HEK293 (cell line): ENCODE results near the gene PFN4.

ENCODE experiments used
- BCL11A ChIP-seq: fragments of 450-650 bp; formaldehyde crosslinking; IDR thresholded peaks from 2 replicates; pipeline ENCODE4 v1.5.1; 2016; ENCODE audit warnings: low read depth, missing biosample characterization, missing genetic modification characterization
- GFI1B ChIP-seq: fragments of 450-650 bp; formaldehyde crosslinking; IDR thresholded peaks from 2 replicates; pipeline ENCODE4 v1.5.1; 2016; ENCODE audit warnings: missing biosample characterization, missing genetic modification characterization
- KLF8 ChIP-seq: fragments of 450-650 bp; formaldehyde crosslinking; IDR thresholded peaks from 2 replicates; pipeline ENCODE4 v1.5.1; 2016; ENCODE audit warnings: missing biosample characterization, missing genetic modification characterization
- REPIN1 ChIP-seq: fragments of 450-650 bp; formaldehyde crosslinking; IDR thresholded peaks from 2 replicates; pipeline ENCODE4 v1.5.1; 2017; ENCODE audit warnings: missing biosample characterization, missing genetic modification characterization, low read depth
- SCRT1 ChIP-seq: fragments of 450-650 bp; formaldehyde crosslinking; IDR thresholded peaks from 2 replicates; pipeline ENCODE4 v1.5.1; 2016; ENCODE audit warnings: missing biosample characterization, missing genetic modification characterization, borderline replicate concordance
- ZNF169 ChIP-seq: fragments of 450-650 bp; formaldehyde crosslinking; IDR thresholded peaks from 2 replicates; pipeline ENCODE4 v1.5.1; 2016; ENCODE audit warnings: missing biosample characterization, missing genetic modification characterization
- ZNF223 ChIP-seq: fragments of 450-650 bp; formaldehyde crosslinking; IDR thresholded peaks from 2 replicates; pipeline ENCODE4 v1.5.1; 2016; ENCODE audit warnings: missing biosample characterization, missing genetic modification characterization
- ZNF24 ChIP-seq: fragments of 450-650 bp; formaldehyde crosslinking; IDR thresholded peaks from 2 replicates; pipeline ENCODE4 v1.5.1; 2016; ENCODE audit warnings: missing biosample characterization, missing genetic modification characterization
- ZNF266 ChIP-seq: fragments of 450-650 bp; formaldehyde crosslinking; IDR thresholded peaks from 2 replicates; pipeline ENCODE4 v1.5.1; 2016; ENCODE audit warnings: missing biosample characterization, missing genetic modification characterization, low read depth
- ZNF292 ChIP-seq: fragments of 450-650 bp; formaldehyde crosslinking; IDR thresholded peaks from 2 replicates; pipeline ENCODE4 v1.5.1; 2016; ENCODE audit warnings: low read depth, missing biosample characterization, missing genetic modification characterization, borderline replicate concordance
- ZNF302 ChIP-seq: fragments of 450-650 bp; formaldehyde crosslinking; IDR thresholded peaks from 2 replicates; pipeline ENCODE4 v1.5.1; 2016; ENCODE audit warnings: missing biosample characterization, missing genetic modification characterization, low read depth
- ZNF311 ChIP-seq: fragments of 450-650 bp; formaldehyde crosslinking; IDR thresholded peaks from 2 replicates; pipeline ENCODE4 v1.5.1; 2017; ENCODE audit warnings: missing biosample characterization, missing genetic modification characterization, borderline replicate concordance
- ZNF335 ChIP-seq: fragments of 450-650 bp; formaldehyde crosslinking; conservative IDR thresholded peaks from 2 replicates; pipeline ENCODE4 v1.5.1; 2016; ENCODE audit warnings: missing biosample characterization, missing genetic modification characterization
- ZNF529 ChIP-seq: fragments of 450-650 bp; formaldehyde crosslinking; IDR thresholded peaks from 2 replicates; pipeline ENCODE4 v1.5.1; 2017; ENCODE audit warnings: missing genetic modification characterization, missing biosample characterization; ENCODE audit not compliant: insufficient replicate concordance
- ZSCAN30 ChIP-seq: fragments of 450-650 bp; IDR thresholded peaks from 2 replicates; pipeline ENCODE4 v1.5.1; 2018; ENCODE audit warnings: missing biosample characterization, mild to moderate bottlenecking, missing genetic modification characterization, moderate library complexity
- TF ChIP-seq, protein P1 (sequence below): fragments of 450-650 bp; formaldehyde crosslinking; IDR thresholded peaks from 2 replicates; pipeline ENCODE4 v1.5.1; 2016; ENCODE audit warnings: missing biosample characterization, missing genetic modification characterization
- TF ChIP-seq, protein P2 (sequence below): fragments of 450-650 bp; formaldehyde crosslinking; IDR thresholded peaks from 2 replicates; pipeline ENCODE4 v1.5.1; 2016; ENCODE audit warnings: missing biosample characterization, missing genetic modification characterization
- TF ChIP-seq, protein P3 (sequence below): fragments of 450-650 bp; formaldehyde crosslinking; IDR thresholded peaks from 2 replicates; pipeline ENCODE4 v1.5.0; 2017; ENCODE audit warnings: missing biosample characterization, missing genetic modification characterization, borderline replicate concordance
- TF ChIP-seq, protein P4 (sequence below): fragments of 450-650 bp; formaldehyde crosslinking; IDR thresholded peaks from 2 replicates; pipeline ENCODE4 v1.5.1; 2017; ENCODE audit warnings: missing biosample characterization, missing genetic modification characterization
- TF ChIP-seq, protein P5 (sequence below): fragments of 450-650 bp; formaldehyde crosslinking; IDR thresholded peaks from 2 replicates; pipeline ENCODE4 v1.5.1; 2016; ENCODE audit warnings: missing biosample characterization, missing genetic modification characterization
- TF ChIP-seq, protein P6 (sequence below): fragments of 450-650 bp; IDR thresholded peaks from 2 replicates; pipeline ENCODE4 v1.5.1; 2018; ENCODE audit warnings: missing biosample characterization, missing genetic modification characterization

Gene PFN4

DNA sequence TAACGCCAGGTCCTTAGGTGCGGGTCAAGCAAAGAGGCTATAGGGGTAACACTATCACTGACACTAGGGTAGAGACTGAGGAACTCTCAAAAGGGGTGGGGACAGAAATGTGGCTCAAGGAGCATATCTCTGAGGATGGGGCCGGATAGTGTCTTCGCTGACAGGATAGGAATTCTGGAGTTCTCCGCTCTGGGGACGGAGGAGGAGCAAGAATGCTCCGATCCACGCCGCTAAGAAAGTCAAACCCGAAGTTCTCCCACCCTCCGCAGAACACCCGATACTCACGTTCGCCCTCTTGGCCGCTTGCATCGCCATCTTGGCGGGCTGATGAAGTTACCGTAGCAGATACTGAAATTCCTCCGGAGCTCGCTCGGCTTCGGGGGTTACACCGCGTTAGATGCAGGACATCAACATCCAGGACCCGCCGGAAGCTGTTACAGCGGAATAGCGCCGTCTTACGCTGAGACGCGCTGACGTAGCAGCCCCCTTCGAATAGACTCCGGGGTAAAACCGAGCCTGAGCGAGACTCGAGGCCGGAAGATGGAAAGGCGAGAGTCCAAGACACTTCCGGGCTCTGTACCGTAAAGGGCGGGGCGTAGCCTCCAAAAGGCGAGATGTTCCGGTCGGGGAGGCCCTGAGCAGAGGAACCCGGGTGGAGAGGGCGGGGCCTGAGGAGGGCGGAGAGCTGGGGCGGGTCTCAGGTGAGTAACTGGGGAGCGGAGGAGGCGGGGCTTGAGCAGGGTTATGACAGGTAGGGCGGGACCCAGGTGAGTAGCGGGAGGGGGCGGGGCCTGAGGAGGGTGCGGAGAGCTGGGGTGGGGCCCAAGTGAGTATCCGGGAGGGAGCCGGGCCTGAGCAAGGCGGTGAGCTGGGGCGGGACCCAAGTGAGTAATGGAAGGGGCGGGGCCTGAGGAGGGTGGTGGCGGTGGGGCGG, 47.0 kb downstream of the PFN4 start, which contains the start of gene SF3B6 (continued):
- TF ChIP-seq ZNF529 (tag by site-specific recombination) (no peak), KLF8 (tag by site-specific recombination) (peak; percentile 95), ZNF169 (no peak), SCRT1 (no peak), ZNF335 (peak; percentile 30), GFI1B (no peak), ZNF266 (tag by site-specific recombination) (no peak), ZNF302 (no peak), ZSCAN30 (peak; percentile 87), ZNF223 (tag by site-specific recombination) (no peak), ZNF311 (tag by site-specific recombination) (no peak), BCL11A (tag by site-specific recombination) (no peak), ZNF292 (tag by site-specific recombination) (no peak), REPIN1 (tag by site-specific recombination) (0 out of 2 replicates have a peak, but pooled peaks have one; percentile 52), ZNF24 (peak; percentile 77; the same call in 1 of the 2 replicates)
- TF ChIP-seq, protein P1, sequence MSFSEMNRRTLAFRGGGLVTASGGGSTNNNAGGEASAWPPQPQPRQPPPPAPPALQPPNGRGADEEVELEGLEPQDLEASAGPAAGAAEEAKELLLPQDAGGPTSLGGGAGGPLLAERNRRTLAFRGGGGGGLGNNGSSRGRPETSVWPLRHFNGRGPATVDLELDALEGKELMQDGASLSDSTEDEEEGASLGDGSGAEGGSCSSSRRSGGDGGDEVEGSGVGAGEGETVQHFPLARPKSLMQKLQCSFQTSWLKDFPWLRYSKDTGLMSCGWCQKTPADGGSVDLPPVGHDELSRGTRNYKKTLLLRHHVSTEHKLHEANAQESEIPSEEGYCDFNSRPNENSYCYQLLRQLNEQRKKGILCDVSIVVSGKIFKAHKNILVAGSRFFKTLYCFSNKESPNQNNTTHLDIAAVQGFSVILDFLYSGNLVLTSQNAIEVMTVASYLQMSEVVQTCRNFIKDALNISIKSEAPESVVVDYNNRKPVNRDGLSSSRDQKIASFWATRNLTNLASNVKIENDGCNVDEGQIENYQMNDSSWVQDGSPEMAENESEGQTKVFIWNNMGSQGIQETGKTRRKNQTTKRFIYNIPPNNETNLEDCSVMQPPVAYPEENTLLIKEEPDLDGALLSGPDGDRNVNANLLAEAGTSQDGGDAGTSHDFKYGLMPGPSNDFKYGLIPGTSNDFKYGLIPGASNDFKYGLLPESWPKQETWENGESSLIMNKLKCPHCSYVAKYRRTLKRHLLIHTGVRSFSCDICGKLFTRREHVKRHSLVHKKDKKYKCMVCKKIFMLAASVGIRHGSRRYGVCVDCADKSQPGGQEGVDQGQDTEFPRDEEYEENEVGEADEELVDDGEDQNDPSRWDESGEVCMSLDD (tag by site-specific recombination): no peak
- TF ChIP-seq, protein P2, sequence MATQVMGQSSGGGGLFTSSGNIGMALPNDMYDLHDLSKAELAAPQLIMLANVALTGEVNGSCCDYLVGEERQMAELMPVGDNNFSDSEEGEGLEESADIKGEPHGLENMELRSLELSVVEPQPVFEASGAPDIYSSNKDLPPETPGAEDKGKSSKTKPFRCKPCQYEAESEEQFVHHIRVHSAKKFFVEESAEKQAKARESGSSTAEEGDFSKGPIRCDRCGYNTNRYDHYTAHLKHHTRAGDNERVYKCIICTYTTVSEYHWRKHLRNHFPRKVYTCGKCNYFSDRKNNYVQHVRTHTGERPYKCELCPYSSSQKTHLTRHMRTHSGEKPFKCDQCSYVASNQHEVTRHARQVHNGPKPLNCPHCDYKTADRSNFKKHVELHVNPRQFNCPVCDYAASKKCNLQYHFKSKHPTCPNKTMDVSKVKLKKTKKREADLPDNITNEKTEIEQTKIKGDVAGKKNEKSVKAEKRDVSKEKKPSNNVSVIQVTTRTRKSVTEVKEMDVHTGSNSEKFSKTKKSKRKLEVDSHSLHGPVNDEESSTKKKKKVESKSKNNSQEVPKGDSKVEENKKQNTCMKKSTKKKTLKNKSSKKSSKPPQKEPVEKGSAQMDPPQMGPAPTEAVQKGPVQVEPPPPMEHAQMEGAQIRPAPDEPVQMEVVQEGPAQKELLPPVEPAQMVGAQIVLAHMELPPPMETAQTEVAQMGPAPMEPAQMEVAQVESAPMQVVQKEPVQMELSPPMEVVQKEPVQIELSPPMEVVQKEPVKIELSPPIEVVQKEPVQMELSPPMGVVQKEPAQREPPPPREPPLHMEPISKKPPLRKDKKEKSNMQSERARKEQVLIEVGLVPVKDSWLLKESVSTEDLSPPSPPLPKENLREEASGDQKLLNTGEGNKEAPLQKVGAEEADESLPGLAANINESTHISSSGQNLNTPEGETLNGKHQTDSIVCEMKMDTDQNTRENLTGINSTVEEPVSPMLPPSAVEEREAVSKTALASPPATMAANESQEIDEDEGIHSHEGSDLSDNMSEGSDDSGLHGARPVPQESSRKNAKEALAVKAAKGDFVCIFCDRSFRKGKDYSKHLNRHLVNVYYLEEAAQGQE (tag by site-specific recombination): no peak
- TF ChIP-seq, protein P3, sequence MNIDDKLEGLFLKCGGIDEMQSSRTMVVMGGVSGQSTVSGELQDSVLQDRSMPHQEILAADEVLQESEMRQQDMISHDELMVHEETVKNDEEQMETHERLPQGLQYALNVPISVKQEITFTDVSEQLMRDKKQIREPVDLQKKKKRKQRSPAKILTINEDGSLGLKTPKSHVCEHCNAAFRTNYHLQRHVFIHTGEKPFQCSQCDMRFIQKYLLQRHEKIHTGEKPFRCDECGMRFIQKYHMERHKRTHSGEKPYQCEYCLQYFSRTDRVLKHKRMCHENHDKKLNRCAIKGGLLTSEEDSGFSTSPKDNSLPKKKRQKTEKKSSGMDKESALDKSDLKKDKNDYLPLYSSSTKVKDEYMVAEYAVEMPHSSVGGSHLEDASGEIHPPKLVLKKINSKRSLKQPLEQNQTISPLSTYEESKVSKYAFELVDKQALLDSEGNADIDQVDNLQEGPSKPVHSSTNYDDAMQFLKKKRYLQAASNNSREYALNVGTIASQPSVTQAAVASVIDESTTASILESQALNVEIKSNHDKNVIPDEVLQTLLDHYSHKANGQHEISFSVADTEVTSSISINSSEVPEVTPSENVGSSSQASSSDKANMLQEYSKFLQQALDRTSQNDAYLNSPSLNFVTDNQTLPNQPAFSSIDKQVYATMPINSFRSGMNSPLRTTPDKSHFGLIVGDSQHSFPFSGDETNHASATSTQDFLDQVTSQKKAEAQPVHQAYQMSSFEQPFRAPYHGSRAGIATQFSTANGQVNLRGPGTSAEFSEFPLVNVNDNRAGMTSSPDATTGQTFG (tag by site-specific recombination): no peak
- TF ChIP-seq, protein P4, sequence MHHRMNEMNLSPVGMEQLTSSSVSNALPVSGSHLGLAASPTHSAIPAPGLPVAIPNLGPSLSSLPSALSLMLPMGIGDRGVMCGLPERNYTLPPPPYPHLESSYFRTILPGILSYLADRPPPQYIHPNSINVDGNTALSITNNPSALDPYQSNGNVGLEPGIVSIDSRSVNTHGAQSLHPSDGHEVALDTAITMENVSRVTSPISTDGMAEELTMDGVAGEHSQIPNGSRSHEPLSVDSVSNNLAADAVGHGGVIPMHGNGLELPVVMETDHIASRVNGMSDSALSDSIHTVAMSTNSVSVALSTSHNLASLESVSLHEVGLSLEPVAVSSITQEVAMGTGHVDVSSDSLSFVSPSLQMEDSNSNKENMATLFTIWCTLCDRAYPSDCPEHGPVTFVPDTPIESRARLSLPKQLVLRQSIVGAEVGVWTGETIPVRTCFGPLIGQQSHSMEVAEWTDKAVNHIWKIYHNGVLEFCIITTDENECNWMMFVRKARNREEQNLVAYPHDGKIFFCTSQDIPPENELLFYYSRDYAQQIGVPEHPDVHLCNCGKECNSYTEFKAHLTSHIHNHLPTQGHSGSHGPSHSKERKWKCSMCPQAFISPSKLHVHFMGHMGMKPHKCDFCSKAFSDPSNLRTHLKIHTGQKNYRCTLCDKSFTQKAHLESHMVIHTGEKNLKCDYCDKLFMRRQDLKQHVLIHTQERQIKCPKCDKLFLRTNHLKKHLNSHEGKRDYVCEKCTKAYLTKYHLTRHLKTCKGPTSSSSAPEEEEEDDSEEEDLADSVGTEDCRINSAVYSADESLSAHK (tag by site-specific recombination): no peak
- TF ChIP-seq, protein P5, sequence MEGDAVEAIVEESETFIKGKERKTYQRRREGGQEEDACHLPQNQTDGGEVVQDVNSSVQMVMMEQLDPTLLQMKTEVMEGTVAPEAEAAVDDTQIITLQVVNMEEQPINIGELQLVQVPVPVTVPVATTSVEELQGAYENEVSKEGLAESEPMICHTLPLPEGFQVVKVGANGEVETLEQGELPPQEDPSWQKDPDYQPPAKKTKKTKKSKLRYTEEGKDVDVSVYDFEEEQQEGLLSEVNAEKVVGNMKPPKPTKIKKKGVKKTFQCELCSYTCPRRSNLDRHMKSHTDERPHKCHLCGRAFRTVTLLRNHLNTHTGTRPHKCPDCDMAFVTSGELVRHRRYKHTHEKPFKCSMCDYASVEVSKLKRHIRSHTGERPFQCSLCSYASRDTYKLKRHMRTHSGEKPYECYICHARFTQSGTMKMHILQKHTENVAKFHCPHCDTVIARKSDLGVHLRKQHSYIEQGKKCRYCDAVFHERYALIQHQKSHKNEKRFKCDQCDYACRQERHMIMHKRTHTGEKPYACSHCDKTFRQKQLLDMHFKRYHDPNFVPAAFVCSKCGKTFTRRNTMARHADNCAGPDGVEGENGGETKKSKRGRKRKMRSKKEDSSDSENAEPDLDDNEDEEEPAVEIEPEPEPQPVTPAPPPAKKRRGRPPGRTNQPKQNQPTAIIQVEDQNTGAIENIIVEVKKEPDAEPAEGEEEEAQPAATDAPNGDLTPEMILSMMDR (tag by site-specific recombination): 0 out of 2 replicates have a peak, but pooled peaks have one; percentile 32
- TF ChIP-seq, protein P6, sequence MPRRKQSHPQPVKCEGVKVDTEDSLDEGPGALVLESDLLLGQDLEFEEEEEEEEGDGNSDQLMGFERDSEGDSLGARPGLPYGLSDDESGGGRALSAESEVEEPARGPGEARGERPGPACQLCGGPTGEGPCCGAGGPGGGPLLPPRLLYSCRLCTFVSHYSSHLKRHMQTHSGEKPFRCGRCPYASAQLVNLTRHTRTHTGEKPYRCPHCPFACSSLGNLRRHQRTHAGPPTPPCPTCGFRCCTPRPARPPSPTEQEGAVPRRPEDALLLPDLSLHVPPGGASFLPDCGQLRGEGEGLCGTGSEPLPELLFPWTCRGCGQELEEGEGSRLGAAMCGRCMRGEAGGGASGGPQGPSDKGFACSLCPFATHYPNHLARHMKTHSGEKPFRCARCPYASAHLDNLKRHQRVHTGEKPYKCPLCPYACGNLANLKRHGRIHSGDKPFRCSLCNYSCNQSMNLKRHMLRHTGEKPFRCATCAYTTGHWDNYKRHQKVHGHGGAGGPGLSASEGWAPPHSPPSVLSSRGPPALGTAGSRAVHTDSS (tag by site-specific recombination): no peak
